AG10803 (cell line): ENCODE results near the gene UMODL1.
A peak's percentile ranks its signal among the peaks of the same experiment; 100 is the strongest.

Experiments
- DNase-seq: peaks from one replicate; pipeline ENCODE4 v3.0.0; 2010; ENCODE audit warnings: low read depth
- H3K4me3 ChIP-seq: 2 replicates; pipeline ENCODE4 v1.5.1; 2011; ENCODE audit warnings: mild to moderate bottlenecking, low read length, control low read depth
- TF ChIP-seq, protein P1 (sequence below): conservative IDR thresholded peaks from 2 replicates; pipeline ENCODE4 v1.5.1; 2011; ENCODE audit warnings: mild to moderate bottlenecking, low read length, control low read depth, inconsistent platforms

UMODL1 gene

DNA sequence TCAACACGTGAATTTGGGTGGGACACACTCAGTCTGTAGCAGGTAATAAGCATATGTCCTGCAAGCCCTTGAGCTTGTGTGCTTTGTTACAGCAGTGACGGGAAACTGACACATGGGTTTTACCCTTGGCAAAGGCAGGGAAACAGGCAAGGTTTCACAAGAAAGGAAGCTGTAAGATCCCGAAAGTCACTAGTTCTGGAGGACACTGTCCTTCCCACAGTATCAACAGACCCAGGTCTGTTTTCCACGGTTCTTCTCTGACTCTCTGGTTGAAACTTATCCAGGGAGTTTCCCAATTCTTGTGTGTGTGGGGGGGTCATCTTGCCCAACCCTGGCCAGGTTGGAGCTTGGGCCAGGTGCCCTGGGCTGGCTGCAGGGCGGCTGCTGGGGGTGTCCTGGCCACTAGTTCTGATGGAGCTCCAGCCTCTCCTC is 31.6 kb upstream of the UMODL1 start:
- H3K4me3 ChIP-seq = no peak overlapping the region; the same call in 1 of the 2 replicates
- TF ChIP-seq, protein P1, sequence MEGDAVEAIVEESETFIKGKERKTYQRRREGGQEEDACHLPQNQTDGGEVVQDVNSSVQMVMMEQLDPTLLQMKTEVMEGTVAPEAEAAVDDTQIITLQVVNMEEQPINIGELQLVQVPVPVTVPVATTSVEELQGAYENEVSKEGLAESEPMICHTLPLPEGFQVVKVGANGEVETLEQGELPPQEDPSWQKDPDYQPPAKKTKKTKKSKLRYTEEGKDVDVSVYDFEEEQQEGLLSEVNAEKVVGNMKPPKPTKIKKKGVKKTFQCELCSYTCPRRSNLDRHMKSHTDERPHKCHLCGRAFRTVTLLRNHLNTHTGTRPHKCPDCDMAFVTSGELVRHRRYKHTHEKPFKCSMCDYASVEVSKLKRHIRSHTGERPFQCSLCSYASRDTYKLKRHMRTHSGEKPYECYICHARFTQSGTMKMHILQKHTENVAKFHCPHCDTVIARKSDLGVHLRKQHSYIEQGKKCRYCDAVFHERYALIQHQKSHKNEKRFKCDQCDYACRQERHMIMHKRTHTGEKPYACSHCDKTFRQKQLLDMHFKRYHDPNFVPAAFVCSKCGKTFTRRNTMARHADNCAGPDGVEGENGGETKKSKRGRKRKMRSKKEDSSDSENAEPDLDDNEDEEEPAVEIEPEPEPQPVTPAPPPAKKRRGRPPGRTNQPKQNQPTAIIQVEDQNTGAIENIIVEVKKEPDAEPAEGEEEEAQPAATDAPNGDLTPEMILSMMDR = no peak
- peak; percentile 90 for DNase-seq

DNA sequence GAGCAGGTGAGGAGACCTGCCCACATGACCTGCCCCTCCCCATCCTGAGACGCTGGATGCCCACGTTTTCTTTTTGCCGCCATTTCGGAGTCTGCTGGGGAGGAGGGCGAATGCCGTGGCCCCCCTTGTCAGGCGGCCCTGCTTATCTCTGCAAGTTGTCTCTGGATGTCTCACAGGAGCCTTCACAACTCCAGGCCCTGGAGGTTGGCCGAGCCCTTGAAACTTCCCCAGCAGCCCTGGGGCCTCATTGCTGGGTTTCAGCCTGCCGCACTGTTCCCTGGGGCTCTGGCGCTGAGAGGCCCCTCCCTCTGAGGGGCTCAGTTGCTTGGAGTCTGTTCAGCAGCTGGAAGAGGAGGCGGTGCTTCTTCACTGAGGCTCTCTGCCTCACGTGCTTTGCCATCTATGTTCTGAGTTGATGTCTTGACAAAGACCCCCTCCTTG is 31.2 kb upstream of the UMODL1 start:
- TF ChIP-seq, protein P1 = no peak
- no peak overlapping the region for H3K4me3 ChIP-seq
- DNase-seq = peak; percentile 78

DNA sequence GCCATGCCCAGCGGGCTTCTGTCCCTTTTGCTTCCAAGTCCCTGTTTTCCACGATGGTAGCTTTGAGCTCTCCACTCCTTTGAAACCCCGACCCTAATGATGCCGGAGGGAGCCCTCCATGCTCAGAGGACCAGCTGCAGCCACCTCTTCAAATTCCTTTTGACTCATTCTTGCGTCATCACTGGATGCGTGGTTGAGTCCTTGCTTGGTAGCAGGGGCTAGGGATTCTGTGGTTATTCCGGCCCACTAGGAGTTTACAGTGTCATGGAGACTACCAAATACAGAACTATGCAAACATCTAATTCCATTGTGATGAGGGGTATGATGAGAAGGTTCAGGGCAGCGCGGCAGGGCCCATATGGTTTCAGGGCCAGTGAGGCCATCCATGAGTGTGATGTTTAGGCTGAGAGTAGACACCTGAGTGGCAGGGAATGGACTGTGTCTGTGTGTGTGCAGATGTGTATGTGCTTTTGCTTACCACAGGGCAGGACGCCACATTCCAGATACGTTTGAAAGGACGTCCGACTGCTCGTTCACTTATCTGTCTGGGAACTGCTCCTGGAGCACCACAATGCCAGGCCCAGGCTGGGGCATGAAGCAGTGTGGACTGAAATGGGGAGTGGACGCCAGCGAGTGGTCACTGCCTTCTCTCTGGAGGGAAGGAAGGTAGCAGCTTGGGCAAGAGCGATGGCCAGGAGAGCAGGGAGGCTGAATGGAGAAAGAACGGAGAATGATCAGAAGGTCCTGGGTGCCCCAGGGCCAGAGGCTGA is 30.5 kb upstream of the UMODL1 start:
- peak; percentile 100 for DNase-seq
- H3K4me3 ChIP-seq = no peak overlapping the region
- TF ChIP-seq, protein P1 = no peak

DNA sequence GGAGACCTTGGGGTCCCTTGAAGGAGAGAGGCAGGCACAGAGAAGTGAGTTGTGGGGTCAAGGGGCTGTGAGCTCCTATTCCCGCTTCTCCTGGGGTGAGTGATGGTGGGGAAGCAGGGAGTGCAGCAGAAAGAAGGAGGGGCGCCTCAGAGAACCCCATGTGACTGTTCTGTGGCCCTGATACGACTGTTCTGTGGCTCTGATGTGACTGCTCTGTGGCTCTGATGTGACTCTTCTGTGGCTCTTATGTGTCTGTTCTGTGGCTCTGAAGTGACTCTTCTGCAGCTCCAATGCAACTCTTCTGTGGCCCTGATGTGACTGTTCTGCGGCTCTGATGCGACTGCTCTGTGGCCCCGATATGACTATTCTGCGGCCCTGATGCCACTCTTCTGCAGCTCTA is 29.9 kb upstream of the UMODL1 start:
- no peak overlapping the region for H3K4me3 ChIP-seq
- DNase-seq = no peak
- TF ChIP-seq, protein P1 = no peak

DNA sequence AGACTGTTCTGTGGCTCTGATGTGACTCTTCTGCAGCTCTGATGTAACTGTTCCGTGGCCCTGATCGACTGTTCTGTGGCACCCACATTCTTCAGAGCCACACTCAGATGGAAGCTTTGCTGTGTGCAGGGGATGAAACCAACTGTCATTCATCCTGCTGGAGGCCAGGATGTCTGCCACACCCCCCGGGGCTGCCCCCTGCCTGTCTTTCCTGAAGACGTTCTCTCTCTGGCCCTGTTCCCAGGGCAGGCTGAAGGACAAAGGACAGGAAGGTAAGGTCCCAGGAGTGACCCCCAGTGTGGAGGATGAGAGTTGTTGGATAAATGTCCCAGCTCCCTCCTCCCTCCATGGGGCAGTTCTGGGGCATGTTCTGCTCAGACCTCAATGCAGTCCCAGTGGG is 29.4 kb upstream of the UMODL1 start:
- DNase-seq = no peak
- TF ChIP-seq, protein P1 = no peak
- no peak overlapping the region for H3K4me3 ChIP-seq

DNA sequence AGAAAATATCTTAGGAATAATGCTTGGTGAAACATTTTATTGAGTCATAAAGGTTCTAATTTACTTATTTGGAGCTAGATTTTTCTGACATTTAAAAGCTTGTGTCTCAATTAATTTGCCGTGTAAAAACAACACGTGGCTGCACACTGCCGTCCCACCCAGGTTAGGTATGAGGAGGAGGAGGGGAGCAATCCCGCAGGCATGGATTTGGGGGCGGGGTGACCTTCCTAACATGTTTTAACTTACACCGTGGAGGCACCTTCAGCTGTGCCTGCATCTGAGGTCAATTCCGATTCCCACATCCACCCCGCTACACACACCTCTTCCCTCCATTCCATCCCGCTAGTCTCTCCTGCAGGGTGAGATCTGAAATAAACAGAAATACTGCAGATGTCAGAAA is 28.5 kb upstream of the UMODL1 start:
- TF ChIP-seq, protein P1 = no peak
- DNase-seq = no peak
- no peak overlapping the region for H3K4me3 ChIP-seq

DNA sequence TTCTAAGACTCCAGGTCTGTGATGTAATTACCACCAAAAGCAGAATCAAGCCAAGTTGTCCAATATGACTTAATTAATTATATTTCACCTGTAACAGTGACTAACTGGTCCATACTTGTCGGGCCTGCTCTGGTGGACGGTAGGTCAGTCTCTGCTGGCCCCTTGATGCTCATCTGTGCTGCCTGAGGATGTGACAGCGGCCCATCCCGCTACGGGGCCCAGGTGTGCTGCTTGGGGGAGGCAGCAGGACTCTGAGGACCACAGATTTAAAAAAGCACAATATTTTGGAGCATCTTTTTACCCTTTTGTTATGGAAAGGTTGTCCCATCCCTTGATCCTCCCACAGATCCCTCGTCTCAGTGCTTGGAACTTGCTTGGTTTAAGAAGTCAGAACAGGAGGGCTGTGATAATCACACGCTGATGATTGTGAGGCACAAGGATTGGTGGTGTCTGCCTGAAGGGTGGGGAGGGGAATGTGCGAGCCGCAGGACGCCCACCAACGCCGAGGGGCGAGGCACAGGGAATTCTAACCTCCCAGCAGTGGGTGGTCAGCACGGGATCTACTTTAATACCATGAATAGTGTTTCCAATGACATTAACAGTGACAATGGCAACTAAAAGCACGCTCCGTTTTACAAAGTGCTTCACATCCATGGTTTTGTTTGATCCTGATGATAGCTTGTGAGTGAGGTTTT is 27.8 kb upstream of the UMODL1 start:
- H3K4me3 ChIP-seq = no peak overlapping the region
- no peak for DNase-seq
- TF ChIP-seq, protein P1 = no peak
